Keratinocyte (primary cell): Measurements from ENCODE around the gene PEAK3. TPM values are rescaled to one million over a fixed set of nuclear protein-coding genes. Genes with fewer than 3 reads are reported as not detected.

Source experiments
- DNase-seq: peaks from one replicate; pipeline ENCODE4 v3.0.0-alpha.2; 2011; ENCODE audit warnings: low read depth, missing footprints, low spot score
- FAIRE-seq: peaks from 2 replicates; lab custom pipeline; 2011; peaks lifted over from hg19 to GRCh38; lab: Jason Lieb, UNC
- H2AFZ ChIP-seq: 2 replicates; pipeline ENCODE4 v1.6.0; 2012; ENCODE audit warnings: low read length, control low read depth, inconsistent platforms; ENCODE audit not compliant: control insufficient read depth
- H3K27ac ChIP-seq: 2 replicates; pipeline ENCODE4 v1.5.1; 2011; ENCODE audit warnings: low read length; ENCODE audit not compliant: control insufficient read depth, insufficient read depth
- H3K27me3 ChIP-seq: 3 replicates; pipeline ENCODE4 v1.6.0; 2011; ENCODE audit warnings: low read length; ENCODE audit not compliant: control insufficient read depth, insufficient read depth; ENCODE audit errors: extremely low read depth
- H3K36me3 ChIP-seq, 2 experiments: 2 replicates in 1 of 2; 3 replicates in 1 of 2; pipeline ENCODE4 v1.5.1; 2011; ENCODE audit warnings: low read length in 2 of 2, mild to moderate bottlenecking in 1 of 2; ENCODE audit not compliant: control insufficient read depth in 2 of 2, insufficient read depth in 2 of 2; ENCODE audit errors: extremely low read depth in 1 of 2
- H3K4me1 ChIP-seq: 3 replicates; pipeline ENCODE4 v1.5.1; 2011; ENCODE audit warnings: low read length; ENCODE audit not compliant: control insufficient read depth, insufficient read depth; ENCODE audit errors: extremely low read depth
- H3K4me2 ChIP-seq: 3 replicates; pipeline ENCODE4 v1.6.0; 2011; ENCODE audit warnings: low read depth, low read length; ENCODE audit not compliant: control insufficient read depth, insufficient read depth; ENCODE audit errors: extremely low read depth
- H3K4me3 ChIP-seq, 3 experiments: fragments of 200-600 bp in 1 of 3; sonication (generic) in 1 of 3; 2 replicates in 2 of 3; 3 replicates in 1 of 3; pipeline ENCODE4 v1.5.1; 2011 to 2016; ENCODE audit warnings: low read length in 3 of 3, mild to moderate bottlenecking in 3 of 3, control low read depth in 2 of 3, inconsistent platforms in 1 of 3, low read depth in 1 of 3, mixed read lengths in 1 of 3, mixed run types in 1 of 3, moderate library complexity in 1 of 3; ENCODE audit not compliant: control insufficient read depth in 2 of 3, insufficient read depth in 2 of 3; ENCODE audit errors: extremely low read depth in 1 of 3
- H3K79me2 ChIP-seq: 2 replicates; pipeline ENCODE4 v1.6.0; 2012; ENCODE audit warnings: low read length; ENCODE audit not compliant: control insufficient read depth, insufficient read depth
- H3K9ac ChIP-seq: 3 replicates; pipeline ENCODE4 v1.6.0; 2011; ENCODE audit warnings: low read length; ENCODE audit not compliant: control insufficient read depth, insufficient read depth; ENCODE audit errors: extremely low read depth
- H3K9me1 ChIP-seq: 3 replicates; pipeline ENCODE4 v1.6.0; 2011; ENCODE audit warnings: low read length; ENCODE audit not compliant: control insufficient read depth, insufficient read depth; ENCODE audit errors: extremely low read depth
- H3K9me3 ChIP-seq: 2 replicates; pipeline ENCODE4 v1.5.1; 2012; ENCODE audit warnings: low read depth, low read length; ENCODE audit not compliant: control insufficient read depth
- H4K20me1 ChIP-seq: 3 replicates; pipeline ENCODE4 v1.6.0; 2011; ENCODE audit warnings: low read length; ENCODE audit not compliant: control insufficient read depth, insufficient read depth; ENCODE audit errors: extremely low read depth
- CTCF ChIP-seq, 3 experiments: IDR thresholded peaks in 1 of 3; conservative IDR thresholded peaks in 1 of 3; optimal IDR thresholded peaks in 1 of 3; 2 replicates in 2 of 3; 3 replicates in 1 of 3; pipeline versions ENCODE3 to v1.5.1; 2011; ENCODE audit warnings: low read length in 3 of 3, mild to moderate bottlenecking in 3 of 3, moderate library complexity in 2 of 3, control low read depth in 1 of 3, inconsistent platforms in 1 of 3; ENCODE audit not compliant: insufficient read depth in 2 of 3; ENCODE audit errors: extremely low read depth in 1 of 3
- EZH2 ChIP-seq: IDR thresholded peaks from one replicate; pipeline ENCODE4 v1.6.1; 2012; ENCODE audit warnings: inconsistent platforms, mild to moderate bottlenecking, low read length, moderate library complexity
- dilution Hi-C: fragments of 300-500 bp; cut with MboI; formaldehyde crosslinking; loops from one replicate; pipeline ENCODE4 v1.7.0; 2020; ENCODE audit warnings: low sequenced_read_pairs; ENCODE audit not compliant: extremely low pct_ligation_motif_present
- polyA plus RNA-seq, 5 experiments: library from polyadenylated mRNA; depleted of rRNA in 3 of 5; stranded (reverse) in 3 of 5; stranded (forward) in 1 of 5; unstranded in 1 of 5; fragments of >200 nt; gene quantifications; 1 replicate in 1 of 5; 2 replicates in 3 of 5; 3 replicates in 1 of 5; pipeline versions ENCODE4 v1.2.1 to v1.2.3, GENCODE V29; 2011 to 2012; ENCODE audit warnings: missing spikeins in 2 of 5, low read depth in 1 of 5, low replicate concordance in 1 of 5

Gene PEAK3
- polyA plus RNA-seq, 1 donor (not counting 4 experiments of a cell fraction or from before 2014, with no cell fraction given), result not detected

DNA sequence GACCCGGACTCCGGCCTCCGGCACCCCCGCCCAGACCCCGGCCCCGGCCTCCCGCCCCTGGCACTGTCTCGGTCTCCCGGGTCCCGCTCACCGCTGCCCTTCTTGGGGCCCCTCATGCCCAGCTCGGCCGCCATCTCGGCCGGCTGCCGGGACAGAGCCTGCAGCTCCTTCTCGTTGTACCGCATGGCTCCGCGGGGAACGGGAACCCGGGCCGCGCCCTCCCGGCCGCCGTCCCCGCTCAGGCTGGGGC lies 46.0 kb downstream of the PEAK3 start:
- FAIRE-seq (no peak), DNase-seq (no peak)
- Histone ChIP-seq H3K27me3 (no peaks in the 10 kb centered on the region), H3K4me1 (peaks cover 40% of the 10 kb centered on the region), H3K9me3 (no peaks in the 10 kb centered on the region), H3K27ac (peak overlapping the region; percentile 94), H3K4me3 (peak overlapping the region; percentile 70 to 91 (median 86)), H3K36me3 (peaks cover 14 to 36% of the 10 kb centered on the region in 2 experiments), H2AFZ (no peak overlapping the region), H3K79me2 (peaks cover 76% of the 10 kb centered on the region), H3K9me1 (peaks cover 7% of the 10 kb centered on the region), H3K4me2 (no peak overlapping the region), H3K9ac (peak overlapping the region; percentile 90), H4K20me1 (peaks cover 13% of the 10 kb centered on the region)
- TF ChIP-seq EZH2, result no peak
- no peak for TF ChIP-seq CTCF (optimal IDR thresholded peaks at IDR 0.05 in 1 of 3, IDR thresholded peaks at IDR 0.05 in 1 of 3, conservative IDR thresholded peaks at IDR 0.05 in 1 of 3; ENCODE audit: extremely low read depth in 1 of 3, insufficient read depth in 2 of 3, low read length in 3 of 3)
- dilution Hi-C loops, result no loop called here

GRCh38 chr19:2235381-2236063 lies 46.5 kb downstream of the PEAK3 start:
- FAIRE-seq, result no peak

More at GRCh38 chr19:2235381-2236063, 46.5 kb downstream of the PEAK3 start:
- Histone ChIP-seq H4K20me1 (peaks cover 8% of the 10 kb centered on the region), H3K79me2 (peaks cover 72% of the 10 kb centered on the region), H3K9me3 (no peaks in the 10 kb centered on the region), H3K4me1 (peaks cover 35% of the 10 kb centered on the region), H3K9ac (peak overlapping the region; percentile 90), H3K36me3 (peaks cover 15 to 35% of the 10 kb centered on the region in 2 experiments), H3K4me3 (peak overlapping the region; percentile 70 to 91 (median 86)), H2AFZ (no peak overlapping the region), H3K27me3 (no peaks in the 10 kb centered on the region), H3K4me2 (peak overlapping the region; percentile 95), H3K27ac (peak overlapping the region; percentile 94), H3K9me1 (peaks cover 7% of the 10 kb centered on the region)
- no peak for DNase-seq
- dilution Hi-C loops, result no loop called here
- TF ChIP-seq EZH2 (no peak), CTCF (optimal IDR thresholded peaks at IDR 0.05 in 1 of 3, IDR thresholded peaks at IDR 0.05 in 1 of 3, conservative IDR thresholded peaks at IDR 0.05 in 1 of 3; ENCODE audit: extremely low read depth in 1 of 3, insufficient read depth in 2 of 3, low read length in 3 of 3) (no peak)
